ENCODE results near the gene THRB.
A peak's percentile ranks its signal among the peaks of the same experiment; 100 is the strongest.

THRB gene

GRCh38 chr3:24237971-24238706 is 256.5 kb downstream of the THRB start (continued):
- TF ChIP-seq, protein P1, sequence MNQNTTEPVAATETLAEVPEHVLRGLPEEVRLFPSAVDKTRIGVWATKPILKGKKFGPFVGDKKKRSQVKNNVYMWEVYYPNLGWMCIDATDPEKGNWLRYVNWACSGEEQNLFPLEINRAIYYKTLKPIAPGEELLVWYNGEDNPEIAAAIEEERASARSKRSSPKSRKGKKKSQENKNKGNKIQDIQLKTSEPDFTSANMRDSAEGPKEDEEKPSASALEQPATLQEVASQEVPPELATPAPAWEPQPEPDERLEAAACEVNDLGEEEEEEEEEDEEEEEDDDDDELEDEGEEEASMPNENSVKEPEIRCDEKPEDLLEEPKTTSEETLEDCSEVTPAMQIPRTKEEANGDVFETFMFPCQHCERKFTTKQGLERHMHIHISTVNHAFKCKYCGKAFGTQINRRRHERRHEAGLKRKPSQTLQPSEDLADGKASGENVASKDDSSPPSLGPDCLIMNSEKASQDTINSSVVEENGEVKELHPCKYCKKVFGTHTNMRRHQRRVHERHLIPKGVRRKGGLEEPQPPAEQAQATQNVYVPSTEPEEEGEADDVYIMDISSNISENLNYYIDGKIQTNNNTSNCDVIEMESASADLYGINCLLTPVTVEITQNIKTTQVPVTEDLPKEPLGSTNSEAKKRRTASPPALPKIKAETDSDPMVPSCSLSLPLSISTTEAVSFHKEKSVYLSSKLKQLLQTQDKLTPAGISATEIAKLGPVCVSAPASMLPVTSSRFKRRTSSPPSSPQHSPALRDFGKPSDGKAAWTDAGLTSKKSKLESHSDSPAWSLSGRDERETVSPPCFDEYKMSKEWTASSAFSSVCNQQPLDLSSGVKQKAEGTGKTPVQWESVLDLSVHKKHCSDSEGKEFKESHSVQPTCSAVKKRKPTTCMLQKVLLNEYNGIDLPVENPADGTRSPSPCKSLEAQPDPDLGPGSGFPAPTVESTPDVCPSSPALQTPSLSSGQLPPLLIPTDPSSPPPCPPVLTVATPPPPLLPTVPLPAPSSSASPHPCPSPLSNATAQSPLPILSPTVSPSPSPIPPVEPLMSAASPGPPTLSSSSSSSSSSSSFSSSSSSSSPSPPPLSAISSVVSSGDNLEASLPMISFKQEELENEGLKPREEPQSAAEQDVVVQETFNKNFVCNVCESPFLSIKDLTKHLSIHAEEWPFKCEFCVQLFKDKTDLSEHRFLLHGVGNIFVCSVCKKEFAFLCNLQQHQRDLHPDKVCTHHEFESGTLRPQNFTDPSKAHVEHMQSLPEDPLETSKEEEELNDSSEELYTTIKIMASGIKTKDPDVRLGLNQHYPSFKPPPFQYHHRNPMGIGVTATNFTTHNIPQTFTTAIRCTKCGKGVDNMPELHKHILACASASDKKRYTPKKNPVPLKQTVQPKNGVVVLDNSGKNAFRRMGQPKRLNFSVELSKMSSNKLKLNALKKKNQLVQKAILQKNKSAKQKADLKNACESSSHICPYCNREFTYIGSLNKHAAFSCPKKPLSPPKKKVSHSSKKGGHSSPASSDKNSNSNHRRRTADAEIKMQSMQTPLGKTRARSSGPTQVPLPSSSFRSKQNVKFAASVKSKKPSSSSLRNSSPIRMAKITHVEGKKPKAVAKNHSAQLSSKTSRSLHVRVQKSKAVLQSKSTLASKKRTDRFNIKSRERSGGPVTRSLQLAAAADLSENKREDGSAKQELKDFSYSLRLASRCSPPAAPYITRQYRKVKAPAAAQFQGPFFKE (tag by site-specific recombination; IDR thresholded peaks at IDR 0.05; ENCODE audit: borderline replicate concordance): no peak
- TF ChIP-seq ZNF555 (tag by site-specific recombination; conservative IDR thresholded peaks at IDR 0.05) (no peak), ZNF202 (tag by site-specific recombination; IDR thresholded peaks at IDR 0.05; ENCODE audit: borderline replicate concordance) (no peak), ZNF132 (tag by site-specific recombination; IDR thresholded peaks at IDR 0.05; ENCODE audit: borderline replicate concordance) (no peak), ZBTB17 (tag by site-specific recombination; IDR thresholded peaks at IDR 0.05) (peak; percentile 40; the same call in 1 of the 2 replicates), ZNF366 (tag by site-specific recombination; conservative IDR thresholded peaks at IDR 0.05) (peak; percentile 37), ZBTB21 (tag by site-specific recombination; IDR thresholded peaks at IDR 0.05) (peak; percentile 60; the same call in 1 of the 2 replicates), TRIM28 (IDR thresholded peaks at IDR 0.05; ENCODE audit: borderline replicate concordance, low read length) (peak; percentile 56; the same call in 1 of the 2 replicates), ZNF223 (tag by site-specific recombination; IDR thresholded peaks at IDR 0.05) (no peak), ZNF777 (tag by site-specific recombination; IDR thresholded peaks at IDR 0.05; ENCODE audit: borderline replicate concordance) (no peak), ZNF701 (tag by site-specific recombination; IDR thresholded peaks at IDR 0.05) (no peak), ZNF654 (tag by site-specific recombination; IDR thresholded peaks at IDR 0.05; ENCODE audit: low read depth) (peak; percentile 86), ZNF658 (tag by site-specific recombination; IDR thresholded peaks at IDR 0.05) (peak; percentile 73; the same call in 1 of the 2 replicates), ZNF596 (tag by site-specific recombination; IDR thresholded peaks at IDR 0.05) (no peak), ZNF473 (tag by site-specific recombination; IDR thresholded peaks at IDR 0.05) (peak; percentile 49; the same call in 1 of the 2 replicates), ZNF561 (tag by site-specific recombination; IDR thresholded peaks at IDR 0.05; ENCODE audit: borderline replicate concordance) (0 out of 2 replicates have a peak, but pooled peaks have one; percentile 42), KLF16 (tag by site-specific recombination; IDR thresholded peaks at IDR 0.05) (peak; percentile 89)
- TF ChIP-seq, protein P2, sequence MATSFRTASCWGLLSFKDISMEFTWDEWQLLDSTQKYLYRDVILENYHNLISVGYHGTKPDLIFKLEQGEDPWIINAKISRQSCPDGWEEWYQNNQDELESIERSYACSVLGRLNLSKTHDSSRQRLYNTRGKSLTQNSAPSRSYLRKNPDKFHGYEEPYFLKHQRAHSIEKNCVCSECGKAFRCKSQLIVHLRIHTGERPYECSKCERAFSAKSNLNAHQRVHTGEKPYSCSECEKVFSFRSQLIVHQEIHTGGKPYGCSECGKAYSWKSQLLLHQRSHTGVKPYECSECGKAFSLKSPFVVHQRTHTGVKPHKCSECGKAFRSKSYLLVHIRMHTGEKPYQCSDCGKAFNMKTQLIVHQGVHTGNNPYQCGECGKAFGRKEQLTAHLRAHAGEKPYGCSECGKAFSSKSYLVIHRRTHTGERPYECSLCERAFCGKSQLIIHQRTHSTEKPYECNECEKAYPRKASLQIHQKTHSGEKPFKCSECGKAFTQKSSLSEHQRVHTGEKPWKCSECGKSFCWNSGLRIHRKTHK (tag by site-specific recombination; IDR thresholded peaks at IDR 0.05): peak; percentile 53; the same call in 1 of the 2 replicates
- TF ChIP-seq, protein P3, sequence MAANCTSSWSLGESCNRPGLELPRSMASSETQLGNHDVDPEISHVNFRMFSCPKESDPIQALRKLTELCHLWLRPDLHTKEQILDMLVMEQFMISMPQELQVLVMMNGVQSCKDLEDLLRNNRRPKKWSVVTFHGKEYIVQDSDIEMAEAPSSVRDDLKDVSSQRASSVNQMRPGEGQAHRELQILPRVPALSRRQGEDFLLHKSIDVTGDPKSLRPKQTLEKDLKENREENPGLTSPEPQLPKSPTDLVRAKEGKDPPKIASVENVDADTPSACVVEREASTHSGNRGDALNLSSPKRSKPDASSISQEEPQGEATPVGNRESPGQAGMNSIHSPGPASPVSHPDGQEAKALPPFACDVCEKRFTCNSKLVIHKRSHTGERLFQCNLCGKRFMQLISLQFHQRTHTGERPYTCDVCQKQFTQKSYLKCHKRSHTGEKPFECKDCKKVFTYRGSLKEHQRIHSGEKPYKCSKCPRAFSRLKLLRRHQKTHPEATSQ (tag by site-specific recombination; IDR thresholded peaks at IDR 0.05): no peak
- TF ChIP-seq, protein P4, sequence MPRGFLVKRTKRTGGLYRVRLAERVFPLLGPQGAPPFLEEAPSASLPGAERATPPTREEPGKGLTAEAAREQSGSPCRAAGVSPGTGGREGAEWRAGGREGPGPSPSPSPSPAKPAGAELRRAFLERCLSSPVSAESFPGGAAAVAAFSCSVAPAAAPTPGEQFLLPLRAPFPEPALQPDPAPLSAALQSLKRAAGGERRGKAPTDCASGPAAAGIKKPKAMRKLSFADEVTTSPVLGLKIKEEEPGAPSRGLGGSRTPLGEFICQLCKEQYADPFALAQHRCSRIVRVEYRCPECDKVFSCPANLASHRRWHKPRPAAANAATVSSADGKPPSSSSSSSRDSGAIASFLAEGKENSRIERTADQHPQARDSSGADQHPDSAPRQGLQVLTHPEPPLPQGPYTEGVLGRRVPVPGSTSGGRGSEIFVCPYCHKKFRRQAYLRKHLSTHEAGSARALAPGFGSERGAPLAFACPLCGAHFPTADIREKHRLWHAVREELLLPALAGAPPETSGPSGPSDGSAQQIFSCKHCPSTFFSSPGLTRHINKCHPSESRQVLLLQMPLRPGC (tag by site-specific recombination; IDR thresholded peaks at IDR 0.05): peak; percentile 63; the same call in 1 of the 2 replicates
- TF ChIP-seq, protein P5, sequence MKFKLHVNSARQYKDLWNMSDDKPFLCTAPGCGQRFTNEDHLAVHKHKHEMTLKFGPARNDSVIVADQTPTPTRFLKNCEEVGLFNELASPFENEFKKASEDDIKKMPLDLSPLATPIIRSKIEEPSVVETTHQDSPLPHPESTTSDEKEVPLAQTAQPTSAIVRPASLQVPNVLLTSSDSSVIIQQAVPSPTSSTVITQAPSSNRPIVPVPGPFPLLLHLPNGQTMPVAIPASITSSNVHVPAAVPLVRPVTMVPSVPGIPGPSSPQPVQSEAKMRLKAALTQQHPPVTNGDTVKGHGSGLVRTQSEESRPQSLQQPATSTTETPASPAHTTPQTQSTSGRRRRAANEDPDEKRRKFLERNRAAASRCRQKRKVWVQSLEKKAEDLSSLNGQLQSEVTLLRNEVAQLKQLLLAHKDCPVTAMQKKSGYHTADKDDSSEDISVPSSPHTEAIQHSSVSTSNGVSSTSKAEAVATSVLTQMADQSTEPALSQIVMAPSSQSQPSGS (tag by site-specific recombination; IDR thresholded peaks at IDR 0.05; ENCODE audit: low read depth): no peak
- TF ChIP-seq, protein P6, sequence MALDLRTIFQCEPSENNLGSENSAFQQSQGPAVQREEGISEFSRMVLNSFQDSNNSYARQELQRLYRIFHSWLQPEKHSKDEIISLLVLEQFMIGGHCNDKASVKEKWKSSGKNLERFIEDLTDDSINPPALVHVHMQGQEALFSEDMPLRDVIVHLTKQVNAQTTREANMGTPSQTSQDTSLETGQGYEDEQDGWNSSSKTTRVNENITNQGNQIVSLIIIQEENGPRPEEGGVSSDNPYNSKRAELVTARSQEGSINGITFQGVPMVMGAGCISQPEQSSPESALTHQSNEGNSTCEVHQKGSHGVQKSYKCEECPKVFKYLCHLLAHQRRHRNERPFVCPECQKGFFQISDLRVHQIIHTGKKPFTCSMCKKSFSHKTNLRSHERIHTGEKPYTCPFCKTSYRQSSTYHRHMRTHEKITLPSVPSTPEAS (tag by site-specific recombination; IDR thresholded peaks at IDR 0.05): peak; percentile 92
